SK-N-MC (cell line): ENCODE results near the gene TMEM190.

Source experiments
- EZH2 ChIP-seq: fragments of 200-600 bp; sonication (generic); IDR thresholded peaks from one replicate; pipeline ENCODE4 v1.6.1; 2017; ENCODE audit warnings: antibody characterized with exemption
- POLR2AphosphoS5 ChIP-seq: IDR thresholded peaks from 2 replicates; pipeline ENCODE4 v1.6.1; 2012; ENCODE audit warnings: mild to moderate bottlenecking, low read depth, low read length, borderline replicate concordance

- TF ChIP-seq EZH2 (no peak), POLR2AphosphoS5 (no peak)
These were observed 22.6 kb upstream of the TMEM190 start for GRCh38 chr19:55353803-55354697.
